OCI-LY7 (cell line): ENCODE measurements around the gene RPGRIP1.

Experiments
- CTCF ChIP-seq: fragments of 200-600 bp; sonication (generic); conservative IDR thresholded peaks from 2 replicates; pipeline ENCODE4 v1.5.1; 2014; ENCODE audit warnings: mild to moderate bottlenecking, antibody characterized with exemption, low read length, moderate library complexity, mixed read lengths
- EZH2phosphoT487 ChIP-seq: fragments of 200-600 bp; sonication (generic); IDR thresholded peaks from 2 replicates; pipeline ENCODE4 v1.6.1; 2018; ENCODE audit warnings: low read depth, borderline replicate concordance, mild to moderate bottlenecking, mixed run types, antibody characterized with exemption, low read length, moderate library complexity, mixed read lengths

- TF ChIP-seq CTCF (peak; percentile 80), EZH2phosphoT487 (no peak)
Observed at GRCh38 chr14:21241218-21241819, 38.6 kb upstream of the RPGRIP1 start.
